Measurements from ENCODE around the gene SMARCA2.

SMARCA2 gene

GRCh38 chr9:2179567-2179966 lies 164.4 kb downstream of the SMARCA2 start:
- DNase-seq: no peak

GRCh38 chr9:2180154-2180553 lies 165.0 kb downstream of the SMARCA2 start:
- DNase-seq: no peak

GRCh38 chr9:2180704-2181103 lies 165.6 kb downstream of the SMARCA2 start:
- DNase-seq: no peak

GRCh38 chr9:2181792-2182191 lies 166.6 kb downstream of the SMARCA2 start:
- DNase-seq: no peak

- DNase-seq: no peak
Measured at GRCh38 chr9:2190939-2191608, 175.9 kb downstream of the SMARCA2 start.

- no peak for DNase-seq
Measured at GRCh38 chr9:2191609-2191972, 176.4 kb downstream of the SMARCA2 start.

GRCh38 chr9:2192356-2192979 lies 177.3 kb downstream of the SMARCA2 start:
- DNase-seq: no peak

- no peak for DNase-seq
Measured at GRCh38 chr9:2193552-2193951, 178.4 kb downstream of the SMARCA2 start.

- no peak for DNase-seq
Measured at GRCh38 chr9:2195211-2195610, 180.1 kb downstream of the SMARCA2 start.

GRCh38 chr9:2196757-2197156 lies 181.6 kb downstream of the SMARCA2 start:
- no peak for DNase-seq

- no peak for DNase-seq
Measured at GRCh38 chr9:2198956-2199635, 183.9 kb downstream of the SMARCA2 start.

- DNase-seq: no peak
Measured at GRCh38 chr9:2199999-2200796, 185.1 kb downstream of the SMARCA2 start.

- DNase-seq: no peak
Measured at GRCh38 chr9:2208465-2208864, 193.3 kb downstream of the SMARCA2 start.

GRCh38 chr9:2208991-2209390 lies 193.8 kb downstream of the SMARCA2 start:
- no peak for DNase-seq

- no peak for DNase-seq
Measured at GRCh38 chr9:2209400-2209799, 194.3 kb downstream of the SMARCA2 start.

- DNase-seq: no peak
Measured at GRCh38 chr9:2210201-2210600, 195.1 kb downstream of the SMARCA2 start.

GRCh38 chr9:2213830-2214468 lies 198.8 kb downstream of the SMARCA2 start:
- no peak for DNase-seq

GRCh38 chr9:2214707-2215106 lies 199.6 kb downstream of the SMARCA2 start:
- no peak for DNase-seq

GRCh38 chr9:2215921-2216441 lies 200.8 kb downstream of the SMARCA2 start:
- no peak for DNase-seq

GRCh38 chr9:2216591-2216990 lies 201.4 kb downstream of the SMARCA2 start:
- DNase-seq: no peak

GRCh38 chr9:2217540-2217939 lies 202.4 kb downstream of the SMARCA2 start:
- no peak for DNase-seq

- DNase-seq: no peak
Measured at GRCh38 chr9:2220036-2220435, 204.9 kb downstream of the SMARCA2 start.
